ENCODE measurements around the gene HID1.
"Not testable (repeated sequence)": the region's sequence is repeated elsewhere in the genome, so short reads cannot be mapped to it uniquely, and the experiment has no call there.

Gene HID1

GRCh38 chr17:74921026-74921681 lies 51.4 kb downstream of the HID1 start:
- DNase-seq: no peak

GRCh38 chr17:74920642-74921025 lies 51.9 kb downstream of the HID1 start:
- DNase-seq: no peak

- DNase-seq: no peak
These were observed 52.3 kb downstream of the HID1 start for GRCh38 chr17:74920306-74920620.

GRCh38 chr17:74919440-74920305 lies 52.9 kb downstream of the HID1 start:
- peak; percentile 16 for DNase-seq

- no peak for DNase-seq
These were observed 53.7 kb downstream of the HID1 start for GRCh38 chr17:74918906-74919305.

GRCh38 chr17:74917430-74917829 lies 55.1 kb downstream of the HID1 start:
- DNase-seq: no peak

- no peak for DNase-seq
These were observed 55.7 kb downstream of the HID1 start for GRCh38 chr17:74916851-74917199.

- no peak for DNase-seq
These were observed 56.3 kb downstream of the HID1 start for GRCh38 chr17:74916136-74916850.

GRCh38 chr17:74911423-74911822 lies 61.1 kb downstream of the HID1 start:
- not testable (repeated sequence) for DNase-seq

- DNase-seq: not testable (repeated sequence)
These were observed 63.5 kb downstream of the HID1 start for GRCh38 chr17:74909097-74909496.

GRCh38 chr17:74907012-74907411 lies 65.5 kb downstream of the HID1 start:
- no peak for DNase-seq

GRCh38 chr17:74906214-74906793 lies 66.3 kb downstream of the HID1 start:
- not testable (repeated sequence) for DNase-seq

- DNase-seq: no peak
These were observed 67.7 kb downstream of the HID1 start for GRCh38 chr17:74904687-74905409.

- DNase-seq: no peak
These were observed 68.9 kb downstream of the HID1 start for GRCh38 chr17:74903671-74904070.

GRCh38 chr17:74903034-74903433 lies 69.5 kb downstream of the HID1 start:
- DNase-seq: no peak

GRCh38 chr17:74901353-74902135 lies 71.0 kb downstream of the HID1 start:
- DNase-seq: no peak

All from activated CD4-positive, alpha-beta T cell treated with anti-CD3 and anti-CD28 coated beads, Interleukin-10, Interleukin-2, amounts not matched to agents 100 ng/mL and 50 ng/mL, durations not matched to agents 16 hours and 8 hours (primary cell).